OCI-LY3 (cell line): ENCODE results near the gene CSNK1G2.

Source experiments
- EZH2phosphoT487 ChIP-seq: fragments of 200-600 bp; shearing (Covaris generic); IDR thresholded peaks from 2 replicates; pipeline ENCODE4 v1.6.1; 2018; ENCODE audit warnings: antibody characterized with exemption, mixed run types, low read depth
- TF ChIP-seq, protein P1 (sequence below): fragments of 200-600, 300-600 bp; sonication (generic); IDR thresholded peaks from 2 replicates; pipeline ENCODE4 v1.5.1; 2014; ENCODE audit warnings: antibody characterized with exemption, low read length, low read depth

DNA sequence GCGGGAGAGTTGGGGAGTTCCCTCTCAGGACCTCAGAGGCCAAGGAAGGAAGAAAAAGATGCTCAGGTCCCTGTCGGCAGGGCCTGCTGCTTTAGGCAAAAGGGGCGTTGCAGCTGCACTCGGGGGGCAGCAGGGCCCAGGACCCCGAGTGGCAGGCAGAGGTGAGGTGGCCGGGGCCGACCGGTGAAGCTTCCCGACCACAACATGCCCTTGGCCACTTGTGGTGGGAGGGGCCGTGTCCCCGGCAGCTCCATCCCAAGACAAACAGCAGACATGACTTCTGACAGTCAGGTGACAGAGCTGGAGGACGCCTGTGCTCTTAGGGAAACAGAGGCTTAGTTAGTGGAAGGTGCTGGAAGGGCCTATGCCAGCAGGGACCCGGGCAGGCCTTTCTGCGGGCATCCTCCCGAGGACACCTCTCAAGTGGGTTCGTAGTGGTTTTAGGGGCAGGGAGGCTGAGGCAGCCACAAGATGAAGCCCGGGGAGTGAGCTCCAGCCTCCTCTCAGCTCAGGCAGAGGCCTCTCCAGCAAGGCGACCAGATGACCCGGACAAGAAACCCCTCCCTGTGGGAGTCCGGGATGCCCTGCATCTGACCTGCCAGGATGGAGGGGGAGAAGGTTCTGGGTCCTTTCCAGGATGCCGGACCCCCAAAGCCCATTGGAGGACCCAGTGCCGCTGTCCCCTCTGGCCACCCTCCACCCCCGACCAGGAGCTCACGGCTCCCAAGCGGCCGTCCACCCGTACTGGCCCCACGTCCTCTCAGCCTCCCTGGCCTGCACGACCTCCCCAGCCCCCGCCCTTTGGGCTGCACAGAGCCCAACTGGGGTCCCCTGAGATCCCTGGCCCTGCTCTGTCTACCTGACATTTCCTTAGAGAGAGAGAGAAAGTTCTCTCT, 50.3 kb downstream of the CSNK1G2 start:
- TF ChIP-seq, protein P1, sequence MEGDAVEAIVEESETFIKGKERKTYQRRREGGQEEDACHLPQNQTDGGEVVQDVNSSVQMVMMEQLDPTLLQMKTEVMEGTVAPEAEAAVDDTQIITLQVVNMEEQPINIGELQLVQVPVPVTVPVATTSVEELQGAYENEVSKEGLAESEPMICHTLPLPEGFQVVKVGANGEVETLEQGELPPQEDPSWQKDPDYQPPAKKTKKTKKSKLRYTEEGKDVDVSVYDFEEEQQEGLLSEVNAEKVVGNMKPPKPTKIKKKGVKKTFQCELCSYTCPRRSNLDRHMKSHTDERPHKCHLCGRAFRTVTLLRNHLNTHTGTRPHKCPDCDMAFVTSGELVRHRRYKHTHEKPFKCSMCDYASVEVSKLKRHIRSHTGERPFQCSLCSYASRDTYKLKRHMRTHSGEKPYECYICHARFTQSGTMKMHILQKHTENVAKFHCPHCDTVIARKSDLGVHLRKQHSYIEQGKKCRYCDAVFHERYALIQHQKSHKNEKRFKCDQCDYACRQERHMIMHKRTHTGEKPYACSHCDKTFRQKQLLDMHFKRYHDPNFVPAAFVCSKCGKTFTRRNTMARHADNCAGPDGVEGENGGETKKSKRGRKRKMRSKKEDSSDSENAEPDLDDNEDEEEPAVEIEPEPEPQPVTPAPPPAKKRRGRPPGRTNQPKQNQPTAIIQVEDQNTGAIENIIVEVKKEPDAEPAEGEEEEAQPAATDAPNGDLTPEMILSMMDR = no peak
- TF ChIP-seq EZH2phosphoT487 = no peak
